GM23248 (cell line): ENCODE measurements around the gene TRIO. TPM values are rescaled to one million over a fixed set of nuclear protein-coding genes. Genes with fewer than 3 reads are reported as not detected.

ENCODE experiments used
- DNase-seq: peaks from one replicate; pipeline ENCODE4 v3.0.0-alpha.2; 2015
- H2AFZ ChIP-seq: fragments of 200-600 bp; sonication (generic); 2 replicates; pipeline ENCODE4 v1.6.1; 2016; ENCODE audit warnings: antibody characterized with exemption
- H3F3A ChIP-seq: fragments of 200-600 bp; sonication (generic); 2 replicates; pipeline ENCODE4 v1.6.1; 2016; ENCODE audit warnings: mild to moderate bottlenecking, antibody characterized with exemption, mixed run types; ENCODE audit not compliant: insufficient read depth
- H3K27ac ChIP-seq: fragments of 200-600 bp; sonication (generic); 2 replicates; pipeline ENCODE4 v1.5.1; 2016; ENCODE audit warnings: mild to moderate bottlenecking
- H3K27me3 ChIP-seq: fragments of 200-600 bp; sonication (generic); replicated peaks from 2 replicates; pipeline ENCODE4 v1.6.1; 2016; ENCODE audit warnings: mild to moderate bottlenecking; ENCODE audit not compliant: insufficient read depth
- H3K36me3 ChIP-seq: fragments of 200-600 bp; sonication (generic); 2 replicates; pipeline ENCODE4 v1.6.1; 2016; ENCODE audit warnings: low read depth, mild to moderate bottlenecking
- H3K4me1 ChIP-seq: fragments of 200-600 bp; sonication (generic); 2 replicates; pipeline ENCODE4 v1.6.1; 2016; ENCODE audit warnings: mild to moderate bottlenecking; ENCODE audit not compliant: insufficient read depth
- H3K4me2 ChIP-seq: fragments of 200-600 bp; sonication (generic); one replicate; pipeline ENCODE4 v1.6.1; 2016; ENCODE audit warnings: mild to moderate bottlenecking; ENCODE audit not compliant: unreplicated experiment
- H3K4me3 ChIP-seq: fragments of 200-600 bp; sonication (generic); 2 replicates; pipeline ENCODE4 v1.5.1; 2016; ENCODE audit warnings: mild to moderate bottlenecking
- H3K79me2 ChIP-seq: fragments of 200-600 bp; sonication (generic); 2 replicates; pipeline ENCODE4 v1.6.1; 2016; ENCODE audit warnings: mild to moderate bottlenecking; ENCODE audit not compliant: insufficient read depth
- H3K9ac ChIP-seq: fragments of 200-600 bp; sonication (generic); 2 replicates; pipeline ENCODE4 v1.6.1; 2016; ENCODE audit warnings: mild to moderate bottlenecking
- H3K9me2 ChIP-seq: fragments of 200-600 bp; sonication (generic); 2 replicates; pipeline ENCODE4 v1.6.1; 2016; ENCODE audit warnings: mixed run types, mild to moderate bottlenecking, moderate library complexity; ENCODE audit not compliant: insufficient read depth
- H3K9me3 ChIP-seq: fragments of 200-600 bp; sonication (generic); one replicate; pipeline ENCODE4 v1.6.1; 2017; ENCODE audit warnings: low read depth
- H4K20me1 ChIP-seq: fragments of 200-600 bp; sonication (generic); 2 replicates; pipeline ENCODE4 v1.6.0; 2016; ENCODE audit not compliant: insufficient read depth
- EZH2 ChIP-seq: fragments of 200-600 bp; sonication (generic); IDR thresholded peaks from 2 replicates; pipeline ENCODE4 v1.6.1; 2018; ENCODE audit warnings: antibody characterized with exemption, mild to moderate bottlenecking; ENCODE audit not compliant: insufficient read depth, poor library complexity, severe bottlenecking
- EZH2phosphoT487 ChIP-seq: fragments of 200-600 bp; sonication (generic); IDR thresholded peaks from 2 replicates; pipeline ENCODE4 v1.6.1; 2018; ENCODE audit warnings: antibody characterized with exemption, moderate library complexity, mild to moderate bottlenecking, low read depth; ENCODE audit not compliant: insufficient read depth
- WGBS, 2 experiments: methylation state at CpG; one replicate each; pipeline ENCODE4 v1.1.6; 2015 to 2017; ENCODE audit warnings: low lambda C conversion rate in 2 of 2, low coverage in 1 of 2; ENCODE audit errors: missing lambda C conversion rate in 2 of 2; 5-methylcytosine and 5-hydroxymethylcytosine counted together
- in situ Hi-C: fragments of 300-500 bp; cut with MboI; formaldehyde crosslinking; loops from 2 replicates; pipeline ENCODE4 v1.15.0; 2020
- polyA plus RNA-seq: library from polyadenylated mRNA; unstranded; fragments of >200 nt; fragmentation: Nextera tagmentation; extraction: Ambion mirVana; gene quantifications from 2 replicates; pipeline ENCODE4 v1.2.1, GENCODE V29; 2016
- total RNA-seq: library from RNA; depleted of rRNA; stranded (reverse); fragments of >200 nt; shearing (Covaris generic); gene quantifications from 2 replicates; pipeline ENCODE4 v1.2.3, GENCODE V29; 2014

The TRIO gene
- total and polyA plus RNA-seq, 2 experiments from 2014 or later, result 28.1 to 198 TPM

DNA sequence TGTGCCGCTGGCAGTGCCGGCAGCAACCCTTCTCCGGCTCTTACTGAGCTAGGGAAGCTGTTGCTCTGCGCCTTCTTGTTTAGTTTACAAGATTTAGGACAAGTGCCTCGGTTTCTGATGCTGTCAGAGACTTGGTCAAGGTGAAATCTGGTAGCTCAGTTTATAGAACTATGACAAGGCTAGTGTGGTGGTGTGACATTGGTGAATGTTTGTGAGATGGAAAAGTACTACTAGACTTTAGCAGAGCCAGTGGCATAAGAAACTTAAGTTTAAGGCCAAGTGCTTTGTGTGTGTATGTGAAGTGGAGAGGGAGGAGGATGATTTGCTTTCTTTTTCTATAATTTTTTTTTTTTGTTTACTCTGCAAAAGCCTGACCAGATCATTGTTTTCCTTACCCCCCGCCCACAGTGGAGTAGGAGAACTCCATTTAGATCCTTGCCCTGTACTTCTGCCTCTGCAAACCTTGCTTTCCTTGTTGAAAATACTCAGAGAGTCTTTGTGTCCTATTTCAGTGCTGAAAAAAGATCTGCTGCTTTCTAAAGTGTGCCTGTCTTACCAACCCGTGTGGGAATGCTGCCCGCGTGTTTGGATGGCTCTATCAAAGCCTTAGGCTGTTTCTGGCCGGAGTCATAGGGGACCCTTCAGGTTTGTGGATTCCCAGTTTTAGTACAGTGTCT, 75.9 kb downstream of the TRIO start:
- H3F3A ChIP-seq, result peaks cover 91% of the 10 kb centered on the region
- H3K79me2 ChIP-seq, result peaks cover 100% of the 10 kb centered on the region
- peaks cover 78% of the 10 kb centered on the region for H3K4me1 ChIP-seq
- no peaks in the 10 kb centered on the region for H3K27me3 ChIP-seq
- H4K20me1 ChIP-seq, result peaks cover 48% of the 10 kb centered on the region
- H2AFZ ChIP-seq, result no peak overlapping the region
- no peaks in the 10 kb centered on the region for H3K9me2 ChIP-seq
- TF ChIP-seq EZH2phosphoT487, result no peak
- no peak for TF ChIP-seq EZH2
- H3K9me3 ChIP-seq, result no peaks in the 10 kb centered on the region
- peak overlapping the region; percentile 22 for H3K4me2 ChIP-seq
- 65 to 68% methylated on average over 10 of the region's 10 CpGs for WGBS, 2 experiments
- peak; percentile 44 for DNase-seq
- peaks cover 20% of the 10 kb centered on the region for H3K36me3 ChIP-seq
- in situ Hi-C loops, result no loop called here
- peak overlapping the region; percentile 41 for H3K27ac ChIP-seq
- H3K9ac ChIP-seq, result peak overlapping the region; percentile 11; the same call in 1 of the 2 replicates
- no peak overlapping the region for H3K4me3 ChIP-seq

DNA sequence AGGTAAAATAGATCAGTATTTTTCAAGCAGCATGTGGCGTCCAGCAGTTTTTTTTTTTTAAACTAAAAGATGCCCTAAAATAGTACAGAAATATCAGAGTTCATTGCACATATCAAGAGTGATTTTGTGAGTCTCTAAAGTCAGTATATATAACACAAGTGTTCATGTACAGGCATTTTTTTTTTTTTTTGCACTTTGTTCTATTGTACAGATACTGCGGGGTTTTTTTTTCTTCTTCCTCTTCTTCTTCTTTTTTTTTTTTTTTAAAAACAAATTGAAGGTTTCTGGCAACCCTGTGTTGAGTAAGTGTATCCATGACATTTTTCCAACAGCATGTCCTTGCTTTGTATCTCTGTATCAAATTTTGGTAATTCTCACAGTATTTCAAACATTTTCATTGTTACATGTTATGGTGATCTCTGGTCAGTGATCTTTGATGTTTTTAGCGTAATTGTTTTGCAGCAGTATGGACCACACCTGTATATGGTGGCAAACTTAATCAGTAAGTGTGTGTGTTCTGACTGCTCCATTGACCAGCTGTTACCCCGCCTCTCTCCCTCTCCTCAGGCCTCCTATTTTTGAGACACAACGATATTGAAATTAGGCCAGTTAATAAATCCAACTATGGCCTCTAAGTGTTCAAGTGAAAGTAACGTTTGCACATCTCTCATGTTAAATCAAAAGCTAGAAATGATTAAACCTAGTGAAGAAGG, 76.8 kb downstream of the TRIO start:
- in situ Hi-C loops, result no loop called here
- peak overlapping the region; percentile 11; the same call in 1 of the 2 replicates for H3K9ac ChIP-seq
- peaks cover 100% of the 10 kb centered on the region for H3K79me2 ChIP-seq
- no peaks in the 10 kb centered on the region for H3K9me3 ChIP-seq
- H2AFZ ChIP-seq, result no peak overlapping the region
- peaks cover 69% of the 10 kb centered on the region for H3K4me1 ChIP-seq
- H3K27me3 ChIP-seq, result no peaks in the 10 kb centered on the region
- WGBS, 2 experiments, result 59 to 60% methylated on average over 6 of the region's 6 CpGs
- peaks cover 87% of the 10 kb centered on the region for H3F3A ChIP-seq
- TF ChIP-seq EZH2, result no peak
- peaks cover 13% of the 10 kb centered on the region; the same call in 1 of the 2 replicates for H3K36me3 ChIP-seq
- peak overlapping the region; percentile 41 for H3K27ac ChIP-seq
- H4K20me1 ChIP-seq, result peaks cover 42% of the 10 kb centered on the region
- H3K9me2 ChIP-seq, result no peaks in the 10 kb centered on the region
- H3K4me3 ChIP-seq, result no peak overlapping the region
- DNase-seq, result no peak
- no peak overlapping the region for H3K4me2 ChIP-seq

DNA sequence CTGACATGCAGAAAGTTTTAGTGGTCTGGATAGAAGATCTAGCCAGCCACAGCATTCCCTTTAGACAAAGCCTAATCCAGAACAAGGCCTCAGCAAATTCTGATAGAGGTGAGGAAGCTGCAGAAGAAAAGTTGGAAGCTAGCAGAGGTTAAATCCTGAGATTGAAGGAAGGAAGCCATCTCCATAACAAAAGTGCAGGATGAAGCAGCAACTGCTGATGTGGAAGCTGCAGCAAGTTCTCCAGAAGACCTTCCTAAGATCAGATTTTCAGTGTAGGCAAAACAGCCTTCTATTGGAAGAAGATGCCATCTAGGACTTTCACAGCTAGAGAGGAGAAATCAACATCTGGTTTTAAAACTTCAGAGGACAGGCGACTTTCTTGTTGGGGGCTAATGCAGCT, 77.5 kb downstream of the TRIO start:
- Histone ChIP-seq H3K79me2 (peaks cover 100% of the 10 kb centered on the region), H3K4me1 (peaks cover 63% of the 10 kb centered on the region), H3K4me3 (no peak overlapping the region), H3F3A (peaks cover 82% of the 10 kb centered on the region), H3K4me2 (no peak overlapping the region), H3K9me3 (no peaks in the 10 kb centered on the region), H2AFZ (no peak overlapping the region), H3K36me3 (peaks cover 13% of the 10 kb centered on the region; the same call in 1 of the 2 replicates), H3K9ac (0 out of 2 replicates have a peak overlapping the region, but pooled peaks have one; percentile 11), H3K27me3 (no peaks in the 10 kb centered on the region), H3K9me2 (no peaks in the 10 kb centered on the region), H3K27ac (peak overlapping the region; percentile 41), H4K20me1 (peaks cover 42% of the 10 kb centered on the region)
- DNase-seq, result no peak
- TF ChIP-seq EZH2phosphoT487, result no peak
- no peak for TF ChIP-seq EZH2
- in situ Hi-C loops, result no loop called here
- WGBS, 2 experiments, result 95 to 100% methylated on average over 1 of the region's 1 CpG

DNA sequence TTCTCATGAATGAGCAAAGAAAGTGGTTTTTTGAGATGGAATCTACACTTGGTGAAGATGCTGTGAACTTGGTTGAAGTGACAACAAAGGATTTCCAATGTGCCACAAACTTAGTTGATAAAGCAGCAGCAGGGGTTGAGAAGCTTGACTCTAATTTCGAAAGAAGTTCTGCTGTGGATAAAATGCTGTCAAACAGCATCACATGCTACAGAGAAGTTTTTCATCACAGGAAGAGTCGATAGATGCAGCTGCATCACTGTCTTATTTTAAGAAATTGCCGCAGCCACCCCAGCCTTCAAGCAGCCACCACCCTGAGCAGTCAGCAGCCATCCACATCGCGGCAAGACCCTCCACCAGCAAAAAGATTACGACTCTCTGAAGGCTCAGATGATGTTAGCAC, 78.6 kb downstream of the TRIO start:
- TF ChIP-seq EZH2phosphoT487 (no peak), EZH2 (no peak)
- no peaks in the 10 kb centered on the region for H3K9me3 ChIP-seq
- H3K27ac ChIP-seq, result 0 out of 2 replicates have a peak overlapping the region, but pooled peaks have one; percentile 41
- no peak overlapping the region for H3K9ac ChIP-seq
- H3K27me3 ChIP-seq, result no peaks in the 10 kb centered on the region
- no peak overlapping the region for H3K4me2 ChIP-seq
- DNase-seq, result no peak
- H3K9me2 ChIP-seq, result no peaks in the 10 kb centered on the region
- peaks cover 81% of the 10 kb centered on the region for H3F3A ChIP-seq
- peaks cover 100% of the 10 kb centered on the region for H3K79me2 ChIP-seq
- WGBS, 2 experiments, result 87 to 95% methylated on average over 6 of the region's 6 CpGs
- in situ Hi-C loops, result no loop called here
- no peak overlapping the region for H2AFZ ChIP-seq
- H3K4me3 ChIP-seq, result no peak overlapping the region
- H4K20me1 ChIP-seq, result peaks cover 37% of the 10 kb centered on the region
- peaks cover 52% of the 10 kb centered on the region for H3K4me1 ChIP-seq
- H3K36me3 ChIP-seq, result peaks cover 14% of the 10 kb centered on the region; the same call in 1 of the 2 replicates
